GM19035 (cell line): ENCODE data around the gene CDH23.

ENCODE experiments used
- ATAC-seq: cut with Tn5 transposase; IDR thresholded peaks from one replicate; pipeline ENCODE4 v1.9.1; 2021; ENCODE audit not compliant: unreplicated experiment

Gene CDH23

GRCh38 chr10:71632896-71633600 lies 236.3 kb downstream of the CDH23 start:
- ATAC-seq: no peak

GRCh38 chr10:71633920-71634319 lies 237.2 kb downstream of the CDH23 start:
- ATAC-seq: no peak

GRCh38 chr10:71634531-71635164 lies 237.9 kb downstream of the CDH23 start:
- no peak for ATAC-seq

- no peak for ATAC-seq
Measured at GRCh38 chr10:71635251-71635866, 238.6 kb downstream of the CDH23 start.

GRCh38 chr10:71635867-71636266 lies 239.1 kb downstream of the CDH23 start:
- no peak for ATAC-seq

- no peak for ATAC-seq
Measured at GRCh38 chr10:71636588-71636987, 239.9 kb downstream of the CDH23 start.

- ATAC-seq: no peak
Measured at GRCh38 chr10:71637305-71637704, 240.6 kb downstream of the CDH23 start.

- no peak for ATAC-seq
Measured at GRCh38 chr10:71638064-71638821, 241.5 kb downstream of the CDH23 start.

- no peak for ATAC-seq
Measured at GRCh38 chr10:71638822-71639719, 242.4 kb downstream of the CDH23 start.

- no peak for ATAC-seq
Measured at GRCh38 chr10:71640607-71641006, 243.9 kb downstream of the CDH23 start.

- no peak for ATAC-seq
Measured at GRCh38 chr10:71641449-71641848, 244.7 kb downstream of the CDH23 start.

GRCh38 chr10:71641986-71642385 lies 245.3 kb downstream of the CDH23 start:
- no peak for ATAC-seq

- ATAC-seq: no peak
Measured at GRCh38 chr10:71643904-71644303, 247.2 kb downstream of the CDH23 start.

GRCh38 chr10:71644307-71645180 lies 247.8 kb downstream of the CDH23 start:
- ATAC-seq: no peak

GRCh38 chr10:71645185-71645584 lies 248.5 kb downstream of the CDH23 start:
- no peak for ATAC-seq

- ATAC-seq: no peak
Measured at GRCh38 chr10:71646037-71646436, 249.3 kb downstream of the CDH23 start.

- no peak for ATAC-seq
Measured at GRCh38 chr10:71646592-71647292, 250.0 kb downstream of the CDH23 start.

GRCh38 chr10:71647526-71648253 lies 251.0 kb downstream of the CDH23 start:
- no peak for ATAC-seq
